Fibroblast of the aortic adventitia (primary cell): ENCODE results near the gene AKAP7. TPM values are rescaled to one million over a fixed set of nuclear protein-coding genes. Genes with fewer than 3 reads are reported as not detected.

Experiments used
- DNase-seq: peaks from one replicate; pipeline ENCODE4 v3.0.0-alpha.2; 2010; ENCODE audit warnings: low read depth
- H3K4me3 ChIP-seq: 2 replicates; pipeline ENCODE4 v1.5.1; 2011; ENCODE audit warnings: low read depth, mild to moderate bottlenecking, control low read depth, low read length, moderate library complexity
- CTCF ChIP-seq: IDR thresholded peaks from 2 replicates; pipeline ENCODE4 v1.5.1; 2011; ENCODE audit warnings: mild to moderate bottlenecking, low read length, control low read depth, inconsistent platforms; ENCODE audit not compliant: insufficient read depth
- total RNA-seq: library from RNA; depleted of rRNA; stranded (reverse); fragments of >200 nt; gene quantifications from 2 replicates; pipeline ENCODE4 v1.2.3, GENCODE V29; 2012; ENCODE audit warnings: low replicate concordance

The AKAP7 gene
- total RNA-seq, 1 donor = 5.4 TPM

- TF ChIP-seq CTCF = no peak
- no peak for DNase-seq
Observed at GRCh38 chr6:131191590-131191989, 56.3 kb downstream of the AKAP7 start.

GRCh38 chr6:131197716-131198115 lies 62.4 kb downstream of the AKAP7 start:
- no peak for DNase-seq
- no peak for TF ChIP-seq CTCF
- no peak overlapping the region for H3K4me3 ChIP-seq

More at GRCh38 chr6:131191590-131191989, 56.3 kb downstream of the AKAP7 start:
- no peak overlapping the region for H3K4me3 ChIP-seq

GRCh38 chr6:131199568-131200272 lies 64.5 kb downstream of the AKAP7 start:
- H3K4me3 ChIP-seq = no peak overlapping the region
- TF ChIP-seq CTCF = peak; percentile 74
- peak; percentile 63 for DNase-seq

- DNase-seq = no peak
- no peak for TF ChIP-seq CTCF
- H3K4me3 ChIP-seq = no peak overlapping the region
Observed at GRCh38 chr6:131205481-131206244, 70.4 kb downstream of the AKAP7 start.

- TF ChIP-seq CTCF = no peak
- DNase-seq = no peak
- H3K4me3 ChIP-seq = no peak overlapping the region
Observed at GRCh38 chr6:131206463-131207251, 71.4 kb downstream of the AKAP7 start.

- TF ChIP-seq CTCF = no peak
- no peak overlapping the region for H3K4me3 ChIP-seq
- DNase-seq = no peak
Observed at GRCh38 chr6:131208787-131209186, 73.5 kb downstream of the AKAP7 start.
